H9 (cell line): Measurements from ENCODE around the gene EIF3F. TPM values are rescaled to one million over a fixed set of nuclear protein-coding genes. Genes with fewer than 3 reads are reported as not detected.

Experiments used
- DNase-seq: peaks from one replicate; pipeline ENCODE4 v3.0.0-alpha.2; 2017
- H2AFZ ChIP-seq: one replicate; pipeline ENCODE4 v1.6.1; 2013; ENCODE audit warnings: mild to moderate bottlenecking, low read length, control low read depth, moderate library complexity
- H2AK5ac ChIP-seq: 2 replicates; pipeline ENCODE4 v1.6.1; 2013; ENCODE audit warnings: low read length, control low read depth, mixed read lengths; ENCODE audit not compliant: insufficient read length
- H2BK120ac ChIP-seq: one replicate; pipeline ENCODE4 v1.6.1; 2013; ENCODE audit warnings: low read depth, mild to moderate bottlenecking, low read length, control low read depth, inconsistent platforms; ENCODE audit not compliant: poor library complexity, severe bottlenecking
- H2BK12ac ChIP-seq: 2 replicates; pipeline ENCODE4 v1.6.1; 2013; ENCODE audit warnings: low read length, control low read depth, mixed read lengths, low read depth; ENCODE audit not compliant: insufficient read length
- H2BK15ac ChIP-seq: 2 replicates; pipeline ENCODE4 v1.6.1; 2013; ENCODE audit warnings: low read depth, low read length, control low read depth
- H2BK20ac ChIP-seq: one replicate; pipeline ENCODE4 v1.6.1; 2013; ENCODE audit warnings: low read depth, mild to moderate bottlenecking, low read length, control low read depth, inconsistent platforms; ENCODE audit not compliant: poor library complexity, severe bottlenecking
- H2BK5ac ChIP-seq: 2 replicates; pipeline ENCODE4 v1.6.1; 2013; ENCODE audit warnings: low read length, control low read depth, mixed read lengths; ENCODE audit not compliant: insufficient read length
- H3K14ac ChIP-seq: 2 replicates; pipeline ENCODE4 v1.6.1; 2013; ENCODE audit warnings: low read length, control low read depth; ENCODE audit not compliant: insufficient read depth
- H3K18ac ChIP-seq: 2 replicates; pipeline ENCODE4 v1.6.1; 2013; ENCODE audit warnings: low read depth, mild to moderate bottlenecking, mixed read lengths, low read length, control low read depth; ENCODE audit not compliant: insufficient read length
- H3K23ac ChIP-seq: 2 replicates; pipeline ENCODE4 v1.6.1; 2013; ENCODE audit warnings: low read length, control low read depth, mixed read lengths, low read depth; ENCODE audit not compliant: insufficient read length
- H3K23me2 ChIP-seq: 2 replicates; pipeline ENCODE4 v1.6.1; 2013; ENCODE audit warnings: low read depth, mild to moderate bottlenecking, mixed read lengths, low read length, control low read depth; ENCODE audit not compliant: insufficient read length, poor library complexity, severe bottlenecking
- H3K27ac ChIP-seq: 2 replicates; pipeline ENCODE4 v1.5.1; 2013; ENCODE audit warnings: low read length, control low read depth, mixed read lengths, low read depth; ENCODE audit not compliant: insufficient read length
- H3K27me3 ChIP-seq: 2 replicates; pipeline ENCODE4 v1.6.1; 2013; ENCODE audit warnings: low read length, control low read depth, inconsistent platforms; ENCODE audit not compliant: insufficient read depth
- H3K4ac ChIP-seq: 2 replicates; pipeline ENCODE4 v1.6.1; 2013; ENCODE audit warnings: low read depth, mild to moderate bottlenecking, control low read depth, inconsistent platforms, low read length, moderate library complexity
- H3K4me1 ChIP-seq: 2 replicates; pipeline ENCODE4 v1.6.1; 2013; ENCODE audit warnings: low read length, control low read depth, inconsistent platforms; ENCODE audit not compliant: insufficient read depth
- H3K4me2 ChIP-seq: 2 replicates; pipeline ENCODE4 v1.6.1; 2013; ENCODE audit warnings: low read length, control low read depth, mixed read lengths; ENCODE audit not compliant: insufficient read length, insufficient read depth
- H3K56ac ChIP-seq: 2 replicates; pipeline ENCODE4 v1.6.1; 2013; ENCODE audit warnings: low read depth, mild to moderate bottlenecking, mixed read lengths, low read length, control low read depth; ENCODE audit not compliant: insufficient read length
- H3K79me1 ChIP-seq: 2 replicates; pipeline ENCODE4 v1.6.1; 2013; ENCODE audit warnings: low read depth, mild to moderate bottlenecking, moderate library complexity, low read length, control low read depth, inconsistent platforms; ENCODE audit not compliant: insufficient read depth, poor library complexity, severe bottlenecking
- H3K79me2 ChIP-seq: 2 replicates; pipeline ENCODE4 v1.6.1; 2013; ENCODE audit warnings: low read length, control low read depth, inconsistent platforms; ENCODE audit not compliant: insufficient read depth
- H3K9ac ChIP-seq: 2 replicates; pipeline ENCODE4 v1.6.1; 2013; ENCODE audit warnings: low read length, control low read depth, mixed read lengths; ENCODE audit not compliant: insufficient read length; ENCODE audit errors: extremely low read depth
- H3K9me3 ChIP-seq: one replicate; pipeline ENCODE4 v1.6.1; 2013; ENCODE audit warnings: low read depth, low read length, inconsistent platforms; ENCODE audit not compliant: control insufficient read depth
- H3T11ph ChIP-seq: one replicate; pipeline ENCODE4 v1.6.1; 2013; ENCODE audit warnings: mild to moderate bottlenecking, low read length, control low read depth, inconsistent platforms
- H4K20me1 ChIP-seq: one replicate; pipeline ENCODE4 v1.6.1; 2013; ENCODE audit not compliant: control insufficient read depth, insufficient read length, insufficient read depth
- H4K5ac ChIP-seq: 2 replicates; pipeline ENCODE4 v1.6.1; 2013; ENCODE audit warnings: low read depth, mild to moderate bottlenecking, mixed read lengths, low read length, control low read depth; ENCODE audit not compliant: insufficient read length
- H4K8ac ChIP-seq: replicated peaks from 2 replicates; pipeline ENCODE4 v1.6.1; 2013; ENCODE audit warnings: low read length, control low read depth, mixed read lengths, low read depth; ENCODE audit not compliant: insufficient read length
- H4K91ac ChIP-seq: 2 replicates; pipeline ENCODE4 v1.6.1; 2013; ENCODE audit warnings: low read depth, mild to moderate bottlenecking, moderate library complexity, mixed read lengths, low read length, control low read depth; ENCODE audit not compliant: insufficient read length
- H3K27ac Mint-ChIP-seq, 3 experiments: 2 replicates in 2 of 3; 3 replicates in 1 of 3; pipeline ENCODE4 v1.8.0; 2020 to 2021; ENCODE audit warnings: mixed read lengths in 3 of 3, mild to moderate bottlenecking in 1 of 3, moderate library complexity in 1 of 3
- H3K27me3 Mint-ChIP-seq: 2 replicates; pipeline ENCODE4 v1.8.0; 2021; ENCODE audit warnings: low read depth, mild to moderate bottlenecking, moderate library complexity, mixed read lengths
- H3K36me3 Mint-ChIP-seq, 3 experiments: 2 replicates in 2 of 3; 3 replicates in 1 of 3; pipeline ENCODE4 v1.8.0; 2020 to 2021; ENCODE audit warnings: low read depth in 3 of 3, mixed read lengths in 3 of 3; ENCODE audit not compliant: insufficient read depth in 1 of 3
- H3K4me1 Mint-ChIP-seq, 2 experiments: 2 replicates each; pipeline ENCODE4 v1.8.0; 2020; ENCODE audit warnings: mixed read lengths in 2 of 2
- H3K4me3 Mint-ChIP-seq, 2 experiments: 2 replicates in 1 of 2; 3 replicates in 1 of 2; pipeline ENCODE4 v1.8.0; 2020 to 2021; ENCODE audit warnings: mild to moderate bottlenecking in 2 of 2, mixed read lengths in 2 of 2, moderate library complexity in 1 of 2
- H3K9me3 Mint-ChIP-seq, 2 experiments: 2 replicates in 1 of 2; 3 replicates in 1 of 2; pipeline ENCODE4 v1.8.0; 2020; ENCODE audit warnings: mild to moderate bottlenecking in 2 of 2, mixed read lengths in 2 of 2, moderate library complexity in 1 of 2
- CTCF ChIP-seq: fragments of 200-600 bp; sonication (generic); conservative IDR thresholded peaks from 3 replicates; pipeline ENCODE4 v1.8.0; 2021; ENCODE audit warnings: antibody characterized with exemption, mild to moderate bottlenecking
- WGBS: extraction: QIAGEN DNeasy Blood & Tissue Kit; methylation state at CpG from one replicate; pipeline ENCODE4 v1.1.7; 2013; ENCODE audit warnings: missing lambda C conversion rate, low lambda C conversion rate, mixed read lengths; ENCODE audit not compliant: insufficient read length; ENCODE audit errors: extremely low coverage; 5-methylcytosine and 5-hydroxymethylcytosine counted together
- total RNA-seq: library from RNA; stranded (reverse); gene quantifications from 2 replicates; pipeline ENCODE4 v1.2.1, GENCODE V29; 2021

Gene EIF3F
- total RNA-seq, 1 experiment from 2014 or later = 348 TPM

DNA sequence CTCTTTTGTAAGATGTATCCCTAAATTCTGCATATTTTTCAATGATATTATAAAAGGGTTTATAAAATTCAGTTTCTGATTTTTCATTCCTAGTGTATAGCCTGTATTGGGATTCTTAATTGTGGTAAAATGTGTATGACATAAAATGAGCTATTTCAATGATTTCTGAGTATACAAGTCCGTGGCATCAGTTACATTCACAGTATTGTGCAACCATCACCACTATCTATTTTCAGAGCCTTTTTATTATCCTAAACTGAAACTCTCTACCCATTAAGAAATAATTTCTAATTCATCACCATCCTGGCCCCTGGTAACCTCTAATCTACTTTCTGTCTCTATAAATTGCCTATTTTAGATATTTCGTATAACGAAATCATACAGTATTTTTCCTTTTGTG is 39.8 kb downstream of the EIF3F start:
- no peak for DNase-seq
- no peak overlapping the region for H3K56ac ChIP-seq
- no peaks in the 10 kb centered on the region for H3K79me2 ChIP-seq
- no peak overlapping the region for H4K91ac ChIP-seq
- H2AK5ac ChIP-seq = no peak overlapping the region
- no peak overlapping the region for H3K4ac ChIP-seq
- no peaks in the 10 kb centered on the region for H3K4me1 Mint-ChIP-seq
- H3K14ac ChIP-seq = no peak overlapping the region
- no peak overlapping the region for H4K8ac ChIP-seq
- no peak overlapping the region for H2AFZ ChIP-seq
- H4K20me1 ChIP-seq = no peaks in the 10 kb centered on the region
- no peak overlapping the region for H2BK5ac ChIP-seq
- no peak overlapping the region for H3K27ac ChIP-seq
- H3T11ph ChIP-seq = no peak overlapping the region
- no peak overlapping the region for H3K18ac ChIP-seq
- H4K5ac ChIP-seq = no peak overlapping the region
- no peaks in the 10 kb centered on the region for H3K79me1 ChIP-seq
- H3K23ac ChIP-seq = no peak overlapping the region
- H3K4me1 ChIP-seq = no peaks in the 10 kb centered on the region
- H2BK120ac ChIP-seq = no peak overlapping the region
- no peak overlapping the region for H2BK15ac ChIP-seq
- TF ChIP-seq CTCF = no peak
- no peaks in the 10 kb centered on the region for H3K23me2 ChIP-seq
- no peak overlapping the region for H3K4me3 Mint-ChIP-seq
- H3K9ac ChIP-seq = no peak overlapping the region
- H3K36me3 Mint-ChIP-seq = no peaks in the 10 kb centered on the region; a peak in 1 of 7 replicates
- H3K27me3 ChIP-seq = no peaks in the 10 kb centered on the region
- no peak overlapping the region for H3K27ac Mint-ChIP-seq
- WGBS = no CpG with 5 or more reads among the region's 3 CpGs
- H3K4me2 ChIP-seq = no peak overlapping the region
- no peaks in the 10 kb centered on the region for H3K9me3 Mint-ChIP-seq
- peaks cover 34% of the 10 kb centered on the region for H3K27me3 Mint-ChIP-seq
- no peak overlapping the region for H2BK12ac ChIP-seq
- no peak overlapping the region for H2BK20ac ChIP-seq
- no peaks in the 10 kb centered on the region for H3K9me3 ChIP-seq
